Omental fat pad (tissue), 4 donors: Measurements from ENCODE around the gene HILPDA. TPM values are rescaled to one million over a fixed set of nuclear protein-coding genes. Genes with fewer than 3 reads are reported as not detected.

ENCODE experiments used
- ATAC-seq: fragments of 150-250 bp; one replicate; pipeline ENCODE4 v1.9.1; 2016; ENCODE audit warnings: mild to moderate bottlenecking, moderate library complexity; ENCODE audit not compliant: low FRiP score
- DNase-seq: peaks from one replicate; pipeline ENCODE4 v3.0.0-alpha.2; 2019; ENCODE audit warnings: low spot score
- total RNA-seq, 4 donors: library from RNA; depleted of rRNA; stranded (reverse); fragments of >200 nt; gene quantifications; one replicate each; pipeline ENCODE4 v1.1.0, GENCODE V29; 2016
- TF ChIP-seq, protein P1 (sequence below), 3 donors: fragments of 450-650 bp; IDR thresholded peaks; one replicate each; pipeline ENCODE4 v1.5.1; 2016 to 2017; ENCODE audit warnings: antibody characterized with exemption in 3 of 3, mild to moderate bottlenecking in 3 of 3, moderate library complexity in 2 of 3

HILPDA gene
- 100 to 1,000 TPM in 1 of 4 donors, 10 to 100 TPM in 3; 25.0 to 122 (median 51.9) TPM for total RNA-seq

DNA sequence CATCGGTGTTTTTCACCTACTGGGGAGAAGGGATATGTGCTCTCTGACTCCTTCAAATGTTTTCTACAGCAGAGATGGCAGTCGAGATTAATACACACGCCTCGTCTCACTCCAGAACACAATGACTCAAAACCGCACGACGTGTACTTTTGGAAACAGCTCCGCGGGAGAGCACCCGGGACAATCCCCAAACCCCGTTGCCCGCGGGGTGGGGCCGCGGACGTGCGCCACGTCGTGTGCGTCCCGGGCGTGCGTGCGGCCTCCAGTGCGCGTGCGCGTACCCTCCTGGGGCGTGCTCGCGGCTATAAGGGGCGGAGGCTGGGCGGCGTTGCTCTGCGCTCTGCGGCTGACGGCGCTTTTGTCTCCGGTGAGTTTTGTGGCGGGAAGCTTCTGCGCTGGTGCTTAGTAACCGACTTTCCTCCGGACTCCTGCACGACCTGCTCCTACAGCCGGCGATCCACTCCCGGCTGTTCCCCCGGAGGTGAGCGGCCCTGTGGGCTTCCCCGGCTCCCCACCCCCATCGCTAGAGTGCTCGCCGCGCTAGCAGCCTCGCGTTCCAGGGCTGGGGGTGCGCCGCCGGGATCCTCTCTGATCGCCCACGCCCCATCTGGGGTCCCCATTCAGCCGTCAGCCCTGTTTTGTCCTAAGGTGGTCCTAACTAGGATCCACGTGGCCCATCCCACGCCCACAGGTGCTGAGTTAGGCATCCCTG lies at the start of gene HILPDA:
TSS of gene HILPDA (plus strand) at position 336 of the 712 bp plus-strand sequence. CDS start 1,391 bp downstream, outside the sequence.
- TF ChIP-seq, protein P1, sequence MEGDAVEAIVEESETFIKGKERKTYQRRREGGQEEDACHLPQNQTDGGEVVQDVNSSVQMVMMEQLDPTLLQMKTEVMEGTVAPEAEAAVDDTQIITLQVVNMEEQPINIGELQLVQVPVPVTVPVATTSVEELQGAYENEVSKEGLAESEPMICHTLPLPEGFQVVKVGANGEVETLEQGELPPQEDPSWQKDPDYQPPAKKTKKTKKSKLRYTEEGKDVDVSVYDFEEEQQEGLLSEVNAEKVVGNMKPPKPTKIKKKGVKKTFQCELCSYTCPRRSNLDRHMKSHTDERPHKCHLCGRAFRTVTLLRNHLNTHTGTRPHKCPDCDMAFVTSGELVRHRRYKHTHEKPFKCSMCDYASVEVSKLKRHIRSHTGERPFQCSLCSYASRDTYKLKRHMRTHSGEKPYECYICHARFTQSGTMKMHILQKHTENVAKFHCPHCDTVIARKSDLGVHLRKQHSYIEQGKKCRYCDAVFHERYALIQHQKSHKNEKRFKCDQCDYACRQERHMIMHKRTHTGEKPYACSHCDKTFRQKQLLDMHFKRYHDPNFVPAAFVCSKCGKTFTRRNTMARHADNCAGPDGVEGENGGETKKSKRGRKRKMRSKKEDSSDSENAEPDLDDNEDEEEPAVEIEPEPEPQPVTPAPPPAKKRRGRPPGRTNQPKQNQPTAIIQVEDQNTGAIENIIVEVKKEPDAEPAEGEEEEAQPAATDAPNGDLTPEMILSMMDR (IDR thresholded peaks at IDR 0.05): no peak
- DNase-seq (peak; percentile 73), ATAC-seq (peak; percentile 92)

DNA sequence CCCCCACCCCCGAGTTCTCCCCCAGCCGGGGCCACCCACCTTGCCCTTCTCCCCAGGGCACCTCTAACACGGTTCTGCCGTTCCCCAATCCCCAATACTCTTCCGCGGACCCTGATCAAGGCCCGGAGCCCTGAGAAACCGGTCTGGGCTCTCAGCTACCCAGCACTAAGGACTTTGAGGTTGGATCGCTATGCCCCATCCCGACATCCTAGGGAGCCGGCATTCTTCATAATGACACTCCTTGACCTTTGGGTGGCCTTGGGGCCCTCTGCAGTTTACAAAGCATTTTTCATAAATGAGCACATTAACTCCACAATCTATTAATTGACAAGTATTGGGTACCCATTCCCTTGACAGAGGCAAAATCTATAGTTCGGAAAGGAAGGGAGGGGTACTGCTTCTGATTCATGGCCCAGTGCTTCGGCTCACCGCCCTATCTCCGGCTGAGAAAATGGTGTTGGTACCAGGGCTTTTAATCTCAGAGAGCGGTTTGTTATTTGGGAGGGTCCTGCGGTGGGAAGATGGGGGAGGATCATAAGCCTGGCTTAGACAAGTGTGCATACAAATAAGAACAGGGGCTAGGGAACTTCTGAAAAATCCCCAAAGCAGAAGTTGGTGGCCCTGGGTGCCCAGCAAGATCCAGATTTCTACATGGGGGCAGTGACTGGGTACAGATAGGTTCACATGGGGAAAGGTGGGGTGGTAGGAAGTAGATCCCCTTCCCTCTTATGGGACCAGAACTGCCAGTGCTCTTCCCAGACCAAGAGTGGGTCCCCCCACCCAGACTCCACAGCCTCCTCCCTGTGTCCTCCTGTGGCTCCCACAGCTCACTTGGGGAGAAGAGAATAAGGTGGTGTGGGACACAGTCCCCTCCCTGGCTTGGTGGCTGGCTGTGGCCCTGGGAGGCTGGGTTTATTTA lies 49.1 kb upstream of the HILPDA start:
- DNase-seq: no peak
- TF ChIP-seq, protein P1 (IDR thresholded peaks at IDR 0.05): no peak
- ATAC-seq: no peak

DNA sequence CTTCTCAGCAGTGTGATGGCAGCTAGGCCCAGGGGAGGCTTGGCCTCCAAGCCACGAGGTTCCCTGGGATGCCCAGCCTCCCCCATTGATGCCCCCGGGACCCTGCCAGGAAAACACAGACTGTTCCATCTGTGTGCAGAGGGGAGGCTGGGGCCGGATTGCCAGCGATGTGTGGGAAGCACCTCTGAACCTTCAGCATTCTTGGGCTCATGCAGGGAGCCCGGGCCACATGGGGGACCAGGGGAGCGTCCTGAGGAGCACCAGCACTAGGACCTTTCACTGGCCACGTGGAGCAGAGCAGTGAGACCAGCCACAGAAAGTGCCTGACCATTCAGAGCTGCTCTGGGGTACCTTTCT lies 48.5 kb upstream of the HILPDA start:
- ATAC-seq (no peak), DNase-seq (no peak)
- TF ChIP-seq, protein P1 (IDR thresholded peaks at IDR 0.05): no peak

DNA sequence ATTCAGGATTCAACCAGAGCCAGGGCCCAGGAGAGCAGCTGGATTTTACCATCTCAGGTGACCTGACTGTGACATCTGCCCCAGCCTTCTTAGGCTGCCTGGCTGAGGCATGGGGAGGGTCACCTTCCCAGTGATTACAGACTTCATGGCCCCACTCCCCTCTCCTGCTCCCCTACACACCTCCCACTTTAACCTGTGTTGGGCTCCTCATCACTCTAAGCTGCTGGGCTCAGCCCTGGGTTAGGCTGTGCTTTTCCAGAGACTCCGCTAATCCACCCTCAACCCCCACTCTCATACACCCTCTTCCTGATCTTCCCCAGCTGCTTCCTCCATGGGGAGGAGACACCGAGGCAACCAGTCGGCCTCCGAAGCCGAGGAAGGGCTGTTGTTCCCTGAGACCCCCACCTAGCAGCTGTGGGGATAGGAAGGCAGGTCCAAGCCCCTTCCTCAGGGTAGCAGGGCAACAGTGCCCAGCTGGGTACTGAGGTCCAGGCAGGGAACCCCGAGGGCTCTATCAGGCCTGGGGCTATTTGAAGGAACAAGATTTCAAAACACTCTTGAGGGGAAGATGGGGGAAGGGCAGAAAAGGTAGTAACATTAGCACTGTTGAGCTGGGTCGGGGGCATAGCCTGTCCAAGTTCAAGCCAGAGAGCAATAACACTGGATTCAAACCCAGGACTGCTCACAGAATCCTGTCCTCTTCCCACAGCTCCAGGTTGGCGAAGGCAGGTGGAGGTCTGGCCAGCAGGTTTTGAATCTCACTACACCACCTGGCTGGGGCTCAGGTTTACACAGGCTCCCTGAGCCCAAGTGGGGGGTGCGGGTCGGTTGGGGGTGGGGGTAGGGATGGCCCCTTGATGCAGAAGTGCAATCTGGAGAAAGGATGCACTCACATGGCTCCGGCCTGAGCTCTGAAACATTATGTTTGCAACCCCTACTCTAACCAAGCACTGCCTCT lies 47.6 kb upstream of the HILPDA start:
- DNase-seq (no peak), ATAC-seq (no peak)
- TF ChIP-seq, protein P1 (IDR thresholded peaks at IDR 0.05): no peak

- TF ChIP-seq, protein P1 (IDR thresholded peaks at IDR 0.05): no peak
- peak; percentile 24 for DNase-seq
- no peak for ATAC-seq
These were observed 46.7 kb upstream of the HILPDA start for GRCh38 chr7:128408709-128409595.
